Peyer's patch (tissue), 4 donors: ENCODE data around the gene RBM33.

ENCODE experiments used
- POLR2A ChIP-seq, 2 donors: fragments of 450-650 bp; IDR thresholded peaks; one replicate each; pipeline ENCODE4 v1.5.1; 2017; ENCODE audit warnings: antibody characterized with exemption in 2 of 2, mild to moderate bottlenecking in 2 of 2, moderate library complexity in 2 of 2
- TF ChIP-seq, protein P1 (sequence below), 6 experiments: fragments of 450-650 bp in 4 of 6; fragments of 200-600 bp in 2 of 6; sonication (generic) in 1 of 6; IDR thresholded peaks; one replicate each; pipeline ENCODE4 v1.5.1; 2017 to 2019; ENCODE audit warnings: antibody characterized with exemption in 6 of 6, mild to moderate bottlenecking in 3 of 6, moderate library complexity in 1 of 6

- TF ChIP-seq POLR2A (IDR thresholded peaks at IDR 0.05) = no peak
- TF ChIP-seq, protein P1, sequence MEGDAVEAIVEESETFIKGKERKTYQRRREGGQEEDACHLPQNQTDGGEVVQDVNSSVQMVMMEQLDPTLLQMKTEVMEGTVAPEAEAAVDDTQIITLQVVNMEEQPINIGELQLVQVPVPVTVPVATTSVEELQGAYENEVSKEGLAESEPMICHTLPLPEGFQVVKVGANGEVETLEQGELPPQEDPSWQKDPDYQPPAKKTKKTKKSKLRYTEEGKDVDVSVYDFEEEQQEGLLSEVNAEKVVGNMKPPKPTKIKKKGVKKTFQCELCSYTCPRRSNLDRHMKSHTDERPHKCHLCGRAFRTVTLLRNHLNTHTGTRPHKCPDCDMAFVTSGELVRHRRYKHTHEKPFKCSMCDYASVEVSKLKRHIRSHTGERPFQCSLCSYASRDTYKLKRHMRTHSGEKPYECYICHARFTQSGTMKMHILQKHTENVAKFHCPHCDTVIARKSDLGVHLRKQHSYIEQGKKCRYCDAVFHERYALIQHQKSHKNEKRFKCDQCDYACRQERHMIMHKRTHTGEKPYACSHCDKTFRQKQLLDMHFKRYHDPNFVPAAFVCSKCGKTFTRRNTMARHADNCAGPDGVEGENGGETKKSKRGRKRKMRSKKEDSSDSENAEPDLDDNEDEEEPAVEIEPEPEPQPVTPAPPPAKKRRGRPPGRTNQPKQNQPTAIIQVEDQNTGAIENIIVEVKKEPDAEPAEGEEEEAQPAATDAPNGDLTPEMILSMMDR (IDR thresholded peaks at IDR 0.05) = no peak
These were observed 61.9 kb downstream of the RBM33 start for GRCh38 chr7:155706376-155706775.
